Gastrocnemius medialis (tissue), 4 donors: Measurements from ENCODE around the gene ADD3. TPM values are rescaled to one million over a fixed set of nuclear protein-coding genes. Genes with fewer than 3 reads are reported as not detected.

Experiments used
- ATAC-seq, 2 donors: fragments of 150-250 bp; one replicate each; pipeline ENCODE4 v1.9.1; 2016
- DNase-seq, 2 donors: peaks; one replicate each; pipeline ENCODE4 v3.0.0-alpha.2; 2019
- H3K27ac ChIP-seq, 4 donors: fragments of 200-600 bp; sonication (generic); 1 replicate in 1 of 4; 2 replicates in 3 of 4; pipeline ENCODE4 v1.5.1; 2016 to 2018; ENCODE audit warnings: mild to moderate bottlenecking in 2 of 4, moderate library complexity in 1 of 4
- H3K27me3 ChIP-seq, 3 donors: fragments of 200-600 bp; sonication (generic) in 2 of 3; 1 replicate in 1 of 3; 2 replicates in 2 of 3; pipeline versions ENCODE4 v1.5.1 to v1.6.0; 2016 to 2019; ENCODE audit warnings: mild to moderate bottlenecking in 1 of 3, moderate library complexity in 1 of 3
- H3K36me3 ChIP-seq, 2 donors: fragments of 200-600 bp; sonication (generic) in 1 of 2; one replicate each; pipeline ENCODE4 v1.5.1; 2017 to 2018
- H3K4me1 ChIP-seq, 2 donors: fragments of 200-600 bp; sonication (generic) in 1 of 2; one replicate each; pipeline ENCODE4 v1.5.1; 2016 to 2017; ENCODE audit warnings: mild to moderate bottlenecking in 2 of 2
- H3K4me3 ChIP-seq, 4 donors: fragments of 200-600 bp; sonication (generic) in 3 of 4; 1 replicate in 1 of 4; 2 replicates in 3 of 4; pipeline ENCODE4 v1.5.1; 2016 to 2019; ENCODE audit warnings: mild to moderate bottlenecking in 2 of 4
- H3K9me3 ChIP-seq, 3 donors: fragments of 200-600 bp; sonication (generic) in 2 of 3; 1 replicate in 1 of 3; 2 replicates in 2 of 3; pipeline ENCODE4 v1.5.1; 2016 to 2019
- POLR2A ChIP-seq, 2 donors: fragments of 450-650 bp; IDR thresholded peaks; one replicate each; pipeline ENCODE4 v1.6.1; 2017; ENCODE audit warnings: antibody characterized with exemption in 2 of 2, mild to moderate bottlenecking in 2 of 2, moderate library complexity in 2 of 2
- in situ Hi-C, 4 donors: fragments of 200-750 bp; cut with MboI; loops; one replicate each; pipeline versions ENCODE4 v1.15.0 to v1.8.0; 2017; ENCODE audit warnings: low sequenced_read_pairs in 4 of 4
- intact Hi-C: fragments of 100-400 bp; cut with DNase I; formaldehyde crosslinking; loops from one replicate; pipeline ENCODE4 v1.15.1; 2023; ENCODE audit warnings: low total_unique reads
- total RNA-seq, 4 donors: library from RNA; depleted of rRNA; stranded (reverse); fragments of >200 nt; gene quantifications; one replicate each; pipeline versions ENCODE4 v1.1.0 to v1.2.3, GENCODE V29; 2016
- TF ChIP-seq, protein P1 (sequence below), 5 experiments: fragments of 450-650 bp in 3 of 5; fragments of 200-600 bp in 2 of 5; sonication (generic) in 2 of 5; IDR thresholded peaks in 4 of 5; conservative IDR thresholded peaks in 1 of 5; 1 replicate in 4 of 5; 2 replicates in 1 of 5; pipeline ENCODE4 v1.5.1; 2016 to 2019; ENCODE audit warnings: antibody characterized with exemption in 5 of 5, mild to moderate bottlenecking in 3 of 5, moderate library complexity in 3 of 5

The ADD3 gene
- total RNA-seq, 4 donors from 2014 or later, result 16.0 to 31.3 (median 18.4) TPM

- DNase-seq (no peak), ATAC-seq (no peak)
- no peaks in the 10 kb centered on the region for H3K9me3 ChIP-seq
- no peak overlapping the region for H3K4me3 ChIP-seq
- no peak overlapping the region for H3K27ac ChIP-seq
- TF ChIP-seq POLR2A (IDR thresholded peaks at IDR 0.05), result no peak
- TF ChIP-seq, protein P1, sequence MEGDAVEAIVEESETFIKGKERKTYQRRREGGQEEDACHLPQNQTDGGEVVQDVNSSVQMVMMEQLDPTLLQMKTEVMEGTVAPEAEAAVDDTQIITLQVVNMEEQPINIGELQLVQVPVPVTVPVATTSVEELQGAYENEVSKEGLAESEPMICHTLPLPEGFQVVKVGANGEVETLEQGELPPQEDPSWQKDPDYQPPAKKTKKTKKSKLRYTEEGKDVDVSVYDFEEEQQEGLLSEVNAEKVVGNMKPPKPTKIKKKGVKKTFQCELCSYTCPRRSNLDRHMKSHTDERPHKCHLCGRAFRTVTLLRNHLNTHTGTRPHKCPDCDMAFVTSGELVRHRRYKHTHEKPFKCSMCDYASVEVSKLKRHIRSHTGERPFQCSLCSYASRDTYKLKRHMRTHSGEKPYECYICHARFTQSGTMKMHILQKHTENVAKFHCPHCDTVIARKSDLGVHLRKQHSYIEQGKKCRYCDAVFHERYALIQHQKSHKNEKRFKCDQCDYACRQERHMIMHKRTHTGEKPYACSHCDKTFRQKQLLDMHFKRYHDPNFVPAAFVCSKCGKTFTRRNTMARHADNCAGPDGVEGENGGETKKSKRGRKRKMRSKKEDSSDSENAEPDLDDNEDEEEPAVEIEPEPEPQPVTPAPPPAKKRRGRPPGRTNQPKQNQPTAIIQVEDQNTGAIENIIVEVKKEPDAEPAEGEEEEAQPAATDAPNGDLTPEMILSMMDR (IDR thresholded peaks at IDR 0.05 in 4 of 5, conservative IDR thresholded peaks at IDR 0.05 in 1 of 5), result no peak
- in situ Hi-C loops, result no loop called here
- peaks cover 15 to 18% (median 15%) of the 10 kb centered on the region in 3 donors for H3K27me3 ChIP-seq
- H3K36me3 ChIP-seq, result no peaks in the 10 kb centered on the region
- peaks cover under 1 to 2% of the 10 kb centered on the region in 2 donors for H3K4me1 ChIP-seq
- intact Hi-C loops, result no loop called here
Observed at GRCh38 chr10:110163192-110163773, 155.5 kb downstream of the ADD3 start.

GRCh38 chr10:110163841-110164240 lies 156.1 kb downstream of the ADD3 start:
- intact Hi-C loops, result no loop called here
- Histone ChIP-seq H3K4me1 (peaks cover 3 to 7% of the 10 kb centered on the region in 2 donors), H3K4me3 (no peak overlapping the region), H3K27me3 (peaks cover 18 to 24% (median 19%) of the 10 kb centered on the region in 3 donors), H3K27ac (no peak overlapping the region), H3K36me3 (no peaks in the 10 kb centered on the region), H3K9me3 (no peaks in the 10 kb centered on the region)
- in situ Hi-C loops, result no loop called here
- DNase-seq (no peak), ATAC-seq (no peak)
- TF ChIP-seq POLR2A (IDR thresholded peaks at IDR 0.05), result no peak
- TF ChIP-seq, protein P1 (IDR thresholded peaks at IDR 0.05 in 4 of 5, conservative IDR thresholded peaks at IDR 0.05 in 1 of 5), result no peak

- H3K27ac ChIP-seq, result no peak overlapping the region
- no peaks in the 10 kb centered on the region for H3K9me3 ChIP-seq
- peaks cover 24 to 37% (median 25%) of the 10 kb centered on the region in 3 donors for H3K27me3 ChIP-seq
- intact Hi-C loops, result no loop called here
- peaks cover 5 to 10% of the 10 kb centered on the region in 2 donors for H3K4me1 ChIP-seq
- in situ Hi-C loops, result no loop called here
- ATAC-seq, result no peak
- no peak for DNase-seq
- TF ChIP-seq POLR2A (IDR thresholded peaks at IDR 0.05), result no peak
- TF ChIP-seq, protein P1 (IDR thresholded peaks at IDR 0.05 in 4 of 5, conservative IDR thresholded peaks at IDR 0.05 in 1 of 5), result no peak
- no peak overlapping the region for H3K4me3 ChIP-seq
- no peaks in the 10 kb centered on the region for H3K36me3 ChIP-seq
Observed at GRCh38 chr10:110165239-110165638, 157.5 kb downstream of the ADD3 start.

DNA sequence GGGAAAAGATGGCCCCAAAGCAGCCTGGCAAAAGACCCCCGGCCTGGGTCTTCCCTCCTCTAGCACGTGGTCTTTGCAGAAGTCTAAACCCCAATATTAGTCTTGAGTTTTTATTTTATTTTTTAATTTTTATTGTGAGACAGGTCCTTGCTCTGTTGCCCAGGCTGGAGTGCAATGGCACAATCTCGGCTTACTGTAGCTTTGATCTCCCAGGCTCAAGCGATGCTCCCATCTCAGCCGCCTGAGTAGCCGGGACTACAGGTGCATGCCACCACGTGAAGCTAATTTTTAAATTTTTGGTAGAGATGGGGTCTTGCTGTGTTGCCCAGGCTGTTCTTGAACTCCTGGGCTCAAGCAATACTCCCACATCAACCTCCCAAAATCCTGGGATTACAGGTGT lies 159.4 kb downstream of the ADD3 start:
- Histone ChIP-seq H3K9me3 (no peaks in the 10 kb centered on the region), H3K4me1 (peaks cover 6 to 10% of the 10 kb centered on the region in 2 donors), H3K27ac (no peak overlapping the region), H3K4me3 (no peak overlapping the region), H3K36me3 (no peaks in the 10 kb centered on the region), H3K27me3 (peaks cover 29 to 44% (median 33%) of the 10 kb centered on the region in 3 donors)
- in situ Hi-C loops, result no loop called here
- DNase-seq (no peak), ATAC-seq (no peak)
- TF ChIP-seq, protein P1 (IDR thresholded peaks at IDR 0.05 in 4 of 5, conservative IDR thresholded peaks at IDR 0.05 in 1 of 5), result no peak
- TF ChIP-seq POLR2A (IDR thresholded peaks at IDR 0.05), result no peak
- intact Hi-C loops, result no loop called here
